Kidney (tissue), 14 donors: Measurements from ENCODE around the gene FRMD4A. TPM values are rescaled to one million over a fixed set of nuclear protein-coding genes. Genes with fewer than 3 reads are reported as not detected.
A peak's percentile ranks its signal among the peaks of the same experiment; 100 is the strongest.

Source experiments
- DNase-seq, 5 donors: peaks; one replicate each; pipeline ENCODE4 v3.0.0-alpha.2; 2013 to 2020
- FAIRE-seq: peaks from 2 replicates; lab custom pipeline; 2012; peaks lifted over from hg19 to GRCh38; lab: Jason Lieb, UNC
- H3K27ac ChIP-seq, 2 donors: one replicate each; pipeline ENCODE4 v1.7.0; 2013; ENCODE audit warnings: low read depth in 2 of 2, low read length in 2 of 2, inconsistent platforms in 1 of 2
- H3K27me3 ChIP-seq: one replicate; pipeline ENCODE4 v1.7.1; 2013; ENCODE audit warnings: low read length, inconsistent platforms; ENCODE audit not compliant: control insufficient read depth, insufficient read depth
- H3K36me3 ChIP-seq, 3 donors: one replicate each; pipeline versions ENCODE4 v1.7.0 to v1.7.1; 2013; ENCODE audit warnings: low read length in 3 of 3, control low read depth in 1 of 3, inconsistent platforms in 1 of 3; ENCODE audit not compliant: insufficient read depth in 3 of 3, control insufficient read depth in 2 of 3
- H3K4me1 ChIP-seq, 3 donors: one replicate each; pipeline versions ENCODE4 v1.7.0 to v1.7.1; 2013; ENCODE audit warnings: low read length in 3 of 3, inconsistent platforms in 1 of 3, low read depth in 1 of 3; ENCODE audit not compliant: control insufficient read depth in 2 of 3, insufficient read depth in 2 of 3
- H3K4me3 ChIP-seq, 3 donors: one replicate each; pipeline versions ENCODE4 v1.7.0 to v1.8.1; 2013; ENCODE audit warnings: low read length in 3 of 3, control low read depth in 1 of 3, inconsistent platforms in 1 of 3
- H3K9ac ChIP-seq, 3 donors: one replicate each; pipeline versions ENCODE4 v1.7.0 to v1.7.1; 2013; ENCODE audit warnings: low read length in 3 of 3, control low read depth in 1 of 3, inconsistent platforms in 1 of 3
- H3K9me3 ChIP-seq, 3 donors: one replicate each; pipeline versions ENCODE4 v1.7.0 to v1.7.1; 2013; ENCODE audit warnings: low read length in 3 of 3, control low read depth in 1 of 3, inconsistent platforms in 1 of 3; ENCODE audit not compliant: control insufficient read depth in 2 of 3, insufficient read depth in 1 of 3
- CTCF ChIP-seq: IDR thresholded peaks from 3 replicates; pipeline ENCODE4 v1.5.1; 2012; ENCODE audit warnings: mild to moderate bottlenecking, moderate library complexity, borderline replicate concordance; ENCODE audit not compliant: insufficient read depth; ENCODE audit errors: extremely low read depth
- intact Hi-C: fragments of 100-400 bp; cut with DNase I; formaldehyde crosslinking; loops from one replicate; pipeline ENCODE4 v1.11.1; 2022
- polyA plus RNA-seq: library from polyadenylated mRNA; stranded (reverse); fragments of 350-450 nt; fragmentation: Illumina TruSeq; extraction: RNeasy Lipid Tissue Mini Kit (QIAGEN cat#74804); gene quantifications from one replicate; pipeline ENCODE4 v1.2.3, GENCODE V29; 2014; ENCODE audit warnings: low read depth, low replicate concordance; ENCODE audit not compliant: insufficient read depth
- total RNA-seq: library from RNA; stranded (reverse); fragmentation: NEBNext Ultra II Directional; extraction: Animal tissue kit (Norgen Biotek cat#: 25700); gene quantifications from one replicate; pipeline ENCODE4 v1.2.1, GENCODE V29; 2021
- donor health status: control.
- donor health status: control.
- donor health status: control.
- donor health status: control.
- donor health status: control.
- donor health status: DM: yes; HTN: yes; CAD: no.
- donor health status: Normal renal cell carcinoma (clear cell type).

Gene FRMD4A
- total and polyA plus RNA-seq, 2 donors from 2014 or later = 16.0 to 68.2 TPM

- Histone ChIP-seq H3K9me3 (no peaks in the 10 kb centered on the region), H3K4me1 (peaks cover 0 to 2% (median 0%) of the 10 kb centered on the region in 3 donors), H3K4me3 (no peak overlapping the region), H3K36me3 (no peaks in the 10 kb centered on the region), H3K9ac (no peak overlapping the region), H3K27ac (no peak overlapping the region), H3K27me3 (no peaks in the 10 kb centered on the region)
- intact Hi-C loops = no loop called here
- DNase-seq (no peak), FAIRE-seq (no peak)
- TF ChIP-seq CTCF = no peak
Measured at GRCh38 chr10:14066106-14066505, 264.6 kb downstream of the FRMD4A start.

- H3K4me1 ChIP-seq = peaks cover 0 to 2% (median 0%) of the 10 kb centered on the region in 3 donors
- H3K27me3 ChIP-seq = no peaks in the 10 kb centered on the region
- H3K27ac ChIP-seq = no peak overlapping the region
- no peaks in the 10 kb centered on the region for H3K9me3 ChIP-seq
- no peak overlapping the region for H3K9ac ChIP-seq
- no peak for TF ChIP-seq CTCF
- intact Hi-C loops = no loop called here
- DNase-seq (peak in 3 of 5 donors; percentile 22 to 77 (median 73)), FAIRE-seq (no peak)
- H3K36me3 ChIP-seq = no peaks in the 10 kb centered on the region
- no peak overlapping the region for H3K4me3 ChIP-seq
Measured at GRCh38 chr10:14063531-14064285, 267.0 kb downstream of the FRMD4A start.

- FAIRE-seq = no peak
Measured at GRCh38 chr10:14062528-14063260, 268.0 kb downstream of the FRMD4A start.

More at GRCh38 chr10:14062528-14063260, 268.0 kb downstream of the FRMD4A start:
- Histone ChIP-seq H3K4me3 (no peak overlapping the region), H3K27me3 (no peaks in the 10 kb centered on the region), H3K36me3 (no peaks in the 10 kb centered on the region), H3K27ac (no peak overlapping the region), H3K9me3 (no peaks in the 10 kb centered on the region), H3K4me1 (peaks cover 0 to 2% (median 0%) of the 10 kb centered on the region in 3 donors), H3K9ac (no peak overlapping the region)
- intact Hi-C loops = no loop called here
- TF ChIP-seq CTCF = no peak
- no peak for DNase-seq
